Esophagus muscularis mucosa (tissue), 4 donors: ENCODE measurements around the gene CYGB.

Experiments
- CTCF ChIP-seq, 3 experiments: fragments of 200-600 bp in 2 of 3; fragments of 450-650 bp in 1 of 3; sonication (generic) in 2 of 3; IDR thresholded peaks; one replicate each; pipeline ENCODE4 v1.5.1; 2017 to 2019; ENCODE audit warnings: antibody characterized with exemption in 3 of 3, mild to moderate bottlenecking in 2 of 3, moderate library complexity in 1 of 3
- EP300 ChIP-seq: sonication (generic); formaldehyde crosslinking; IDR thresholded peaks from one replicate; pipeline ENCODE4 v1.6.1; 2017; ENCODE audit warnings: antibody characterized with exemption
- POLR2A ChIP-seq: fragments of 450-650 bp; IDR thresholded peaks from one replicate; pipeline ENCODE4 v1.6.1; 2017; ENCODE audit warnings: antibody characterized with exemption, moderate library complexity, mild to moderate bottlenecking, low read depth
- POLR2AphosphoS5 ChIP-seq, 2 donors: sonication (generic); formaldehyde crosslinking; IDR thresholded peaks; one replicate each; pipeline ENCODE4 v1.6.1; 2017; ENCODE audit warnings: antibody characterized with exemption in 2 of 2

GRCh38 chr17:76481071-76481655 lies 56.3 kb downstream of the CYGB start:
- TF ChIP-seq CTCF (IDR thresholded peaks at IDR 0.05) (no peak), POLR2AphosphoS5 (IDR thresholded peaks at IDR 0.05) (no peak), POLR2A (no peak), EP300 (no peak)
